Inferior parietal cortex (tissue), 1 donor: ENCODE results near the gene RFNG.

Source experiments
- DNase-seq: peaks from one replicate; pipeline ENCODE4 v3.0.0-alpha.2; 2016; ENCODE audit errors: extremely low spot score

RFNG gene

DNA sequence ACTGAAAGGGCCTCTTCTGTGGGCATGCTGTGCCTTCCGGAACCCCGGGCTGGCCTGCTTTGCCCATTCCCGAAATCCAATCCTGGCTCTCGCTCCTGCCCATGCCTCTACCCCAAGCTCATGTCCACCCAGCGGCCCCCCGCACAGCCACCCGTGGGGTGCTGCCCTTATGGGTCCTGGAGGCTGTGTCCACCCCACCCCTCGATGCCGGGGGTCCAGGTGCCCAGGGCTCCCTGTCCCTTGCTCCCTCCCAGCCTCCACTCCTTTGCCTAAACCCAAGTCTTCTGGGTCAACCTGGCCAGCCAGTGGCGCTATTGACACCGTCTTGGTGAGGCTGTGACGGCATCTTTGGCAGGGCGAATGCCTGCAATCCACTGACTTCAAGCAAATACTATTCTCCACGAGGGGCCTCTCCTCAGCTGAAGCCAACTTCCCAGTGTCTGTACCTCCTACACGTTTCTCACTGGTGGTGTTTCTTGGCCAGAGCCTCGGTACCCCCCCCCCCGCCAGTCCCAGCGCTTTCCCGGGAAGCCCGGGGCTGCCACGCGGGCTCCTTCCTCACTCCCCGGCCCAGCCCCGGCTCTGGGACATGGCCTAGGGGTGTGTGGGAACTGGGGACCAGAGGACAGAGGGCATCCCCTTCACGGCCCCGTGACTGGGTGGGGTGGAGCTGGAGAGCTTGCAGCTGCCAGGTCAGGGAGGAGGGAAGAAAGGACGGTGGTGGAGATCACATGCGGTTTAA lies 26.2 kb upstream of the RFNG start:
- peak; percentile 29 for DNase-seq

- no peak for DNase-seq
Measured at GRCh38 chr17:82076785-82077591, 25.4 kb upstream of the RFNG start.

DNA sequence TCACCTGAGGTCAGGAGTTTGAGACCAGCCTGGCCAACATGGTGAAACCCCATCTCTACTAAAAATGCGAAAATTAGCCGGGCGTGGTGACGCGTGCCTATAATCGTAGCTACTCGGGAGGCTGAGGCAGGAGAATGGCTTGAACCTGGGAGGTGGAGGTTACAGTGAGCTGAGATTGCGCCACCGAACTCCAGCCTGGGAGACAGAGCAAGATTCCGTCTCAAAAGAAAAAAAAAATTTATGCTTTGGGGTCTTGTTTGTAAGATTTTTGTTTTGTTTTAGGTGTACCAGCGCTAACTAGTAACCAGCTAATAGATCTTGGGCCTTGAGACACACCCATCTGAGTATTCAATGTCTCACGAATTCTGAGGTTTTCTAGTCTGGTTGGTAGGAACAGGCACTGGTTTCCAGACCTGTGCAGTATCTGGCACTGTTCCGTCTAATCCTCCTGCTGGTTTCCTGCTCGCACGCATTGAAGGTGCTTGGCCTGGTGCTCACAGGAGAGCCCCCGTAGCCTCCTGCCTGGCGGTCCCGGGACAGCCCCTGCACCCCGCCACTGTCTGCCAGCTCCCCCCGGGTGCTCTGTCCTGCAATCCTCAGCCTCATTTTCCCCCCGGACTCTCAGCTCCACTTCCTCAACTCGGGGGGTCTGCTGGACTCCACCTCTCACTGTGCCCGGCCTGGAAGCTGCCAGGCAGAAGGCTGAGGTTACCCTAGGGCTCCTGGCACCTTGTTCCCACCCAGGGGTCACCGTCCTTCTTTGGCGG lies 24.6 kb upstream of the RFNG start:
- no peak for DNase-seq

- DNase-seq: no peak
Measured at GRCh38 chr17:82073446-82073845, 21.8 kb upstream of the RFNG start.

DNA sequence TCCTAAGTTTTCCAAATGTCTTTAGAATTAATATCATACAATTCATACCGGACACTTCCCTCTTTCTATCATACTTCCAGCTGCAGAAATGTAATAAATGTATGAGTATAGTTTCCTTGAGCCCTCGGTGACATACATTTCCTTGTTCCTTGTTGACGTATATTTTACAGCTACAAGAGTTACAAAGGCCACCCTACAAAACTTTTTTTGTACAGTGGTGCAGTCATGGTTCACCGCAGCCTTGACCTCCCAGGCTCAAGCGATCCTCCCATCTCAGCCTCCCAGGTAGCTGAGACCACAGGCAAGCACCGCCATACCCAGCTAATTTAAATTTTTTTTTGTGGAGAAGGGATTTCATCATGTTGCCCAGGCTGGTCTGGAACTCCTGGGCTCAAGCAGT lies 21.2 kb upstream of the RFNG start:
- no peak for DNase-seq

DNA sequence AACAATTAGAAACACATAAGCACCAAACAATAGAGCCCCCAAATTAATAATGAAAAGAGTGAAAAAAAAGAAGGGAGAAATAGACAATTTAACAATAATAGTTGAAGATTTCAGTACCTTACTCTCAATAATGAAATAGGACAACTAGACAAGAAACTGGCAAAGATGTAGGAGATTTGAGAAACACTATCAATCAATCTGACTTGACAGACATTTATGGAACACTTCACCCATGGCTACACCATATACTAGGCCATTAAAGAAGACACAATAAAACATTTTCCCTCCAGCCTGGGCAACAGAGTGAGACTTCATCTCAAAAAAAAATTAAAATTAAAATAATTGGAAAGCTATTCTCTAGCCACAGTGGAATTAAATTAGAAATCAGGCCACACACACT lies 19.0 kb upstream of the RFNG start:
- no peak for DNase-seq

DNA sequence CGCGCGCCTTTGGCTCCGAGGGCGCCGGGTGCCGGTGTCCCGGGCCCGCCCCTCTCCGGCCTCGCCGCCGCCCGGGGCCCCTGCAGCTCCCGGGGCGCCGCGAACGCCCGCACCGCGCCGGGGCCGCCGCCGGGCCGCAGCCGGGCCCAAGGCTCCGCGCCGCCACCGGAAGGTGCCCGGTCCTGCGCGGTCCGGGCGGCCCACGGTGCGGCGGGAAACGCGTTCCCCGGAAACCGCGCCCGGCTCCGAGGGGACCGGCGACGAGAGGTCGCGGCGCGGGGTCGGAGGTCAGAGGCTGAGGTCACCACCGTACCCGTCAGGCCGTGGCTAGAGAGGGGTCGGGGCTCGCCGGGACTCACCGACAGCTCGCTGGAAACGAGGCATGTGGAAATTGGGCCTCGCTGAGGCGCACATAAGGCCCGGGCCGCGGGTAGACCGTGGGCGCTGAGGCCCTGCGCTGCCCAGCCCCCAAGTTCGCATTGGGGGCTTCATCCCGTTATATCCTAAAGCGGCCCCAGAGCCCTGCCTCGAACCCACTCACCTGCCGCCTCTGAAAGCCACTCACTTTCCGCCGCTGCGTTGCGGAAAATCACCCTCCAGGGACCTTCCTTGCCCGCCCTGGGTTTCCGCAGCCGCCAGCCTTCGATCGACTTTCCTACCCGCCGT lies 14.2 kb upstream of the RFNG start, which contains the start of gene DUS1L:
TSS of gene DUS1L (minus strand) at position 167 of the 666 bp plus-strand sequence. CDS start 745 bp downstream, outside the sequence.
- peak; percentile 65 for DNase-seq

DNA sequence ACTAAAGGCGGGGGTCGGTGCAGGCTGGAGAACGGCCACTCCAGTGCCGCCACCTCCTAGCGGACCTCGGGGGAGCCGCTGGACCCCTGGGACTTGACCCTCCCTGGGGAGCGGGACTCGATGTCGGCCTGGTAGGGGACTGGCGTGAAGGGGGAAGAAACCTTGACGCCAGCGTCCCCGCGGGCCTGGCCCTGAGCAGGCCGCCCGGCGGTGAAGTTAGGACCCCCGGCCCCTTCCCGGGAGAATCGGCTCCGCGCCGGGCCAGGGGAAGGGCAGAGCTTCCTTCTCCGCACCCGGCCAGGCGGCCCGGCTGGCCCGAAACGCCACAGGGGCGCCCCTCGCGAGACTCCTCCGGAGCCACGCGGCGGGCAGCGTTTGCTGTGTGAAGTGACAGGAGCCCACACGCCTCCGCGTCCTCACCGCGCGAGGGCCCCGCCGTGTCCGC lies 13.6 kb upstream of the RFNG start:
- no peak for DNase-seq

DNA sequence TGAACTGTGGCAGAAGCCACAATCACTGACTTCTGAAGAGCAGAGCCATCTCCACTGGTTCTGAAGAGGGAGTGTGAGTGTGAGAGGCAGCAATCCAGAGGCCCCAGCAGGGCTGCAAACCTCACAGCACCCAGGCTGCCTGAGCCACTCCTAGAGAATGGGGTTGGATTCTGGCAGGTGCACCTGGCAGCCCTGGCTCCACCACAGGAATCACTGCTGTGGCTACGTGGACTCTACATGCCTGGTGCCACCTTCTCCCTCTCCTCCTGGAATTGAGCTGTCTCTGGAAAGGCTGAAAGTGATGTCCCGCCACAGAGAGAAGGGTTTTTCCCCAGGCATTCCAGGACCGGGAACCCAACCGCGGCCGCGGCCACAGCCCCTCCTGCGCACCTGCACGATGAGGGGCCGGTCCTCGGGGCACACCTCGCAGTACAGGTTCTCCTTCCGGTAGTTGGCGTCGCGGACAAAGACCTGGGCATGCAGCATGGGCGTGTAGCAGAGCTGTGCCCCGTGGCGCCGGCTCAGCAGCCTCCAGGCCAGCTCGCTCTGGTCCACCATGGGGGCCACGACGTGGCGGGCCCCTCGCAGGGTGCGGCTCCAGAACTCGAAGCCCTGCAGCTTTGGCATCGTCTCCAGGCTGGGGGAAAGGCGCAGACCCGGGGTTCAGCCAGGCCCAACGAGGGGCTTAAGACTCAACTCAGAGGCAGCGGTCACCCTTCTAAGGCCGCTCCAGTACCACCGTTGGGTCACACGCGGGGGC lies 13.0 kb upstream of the RFNG start:
- no peak for DNase-seq

GRCh38 chr17:82063424-82064415 lies 12.1 kb upstream of the RFNG start:
- DNase-seq: no peak

DNA sequence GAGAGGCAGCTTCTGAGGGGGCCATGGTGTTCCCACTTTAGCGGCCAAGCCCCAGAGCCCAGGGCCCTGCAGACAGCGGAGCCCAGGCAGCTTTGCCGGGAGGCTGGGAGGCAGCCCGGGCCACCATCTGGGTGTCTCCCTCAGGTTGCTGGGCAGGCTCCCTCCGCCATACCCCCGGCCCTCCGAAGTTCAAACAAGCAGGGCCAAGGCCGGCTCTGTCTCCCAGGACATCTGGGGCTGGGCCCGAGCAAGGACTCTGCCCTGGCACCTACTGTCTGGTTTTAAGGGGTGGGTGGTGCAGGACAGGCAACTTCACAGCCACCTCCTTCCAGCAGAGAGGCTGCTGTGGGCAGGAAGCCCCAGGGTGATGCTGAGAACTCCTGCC lies 11.4 kb upstream of the RFNG start:
- no peak for DNase-seq

- DNase-seq: no peak
Measured at GRCh38 chr17:82062076-82062983, 10.7 kb upstream of the RFNG start.

DNA sequence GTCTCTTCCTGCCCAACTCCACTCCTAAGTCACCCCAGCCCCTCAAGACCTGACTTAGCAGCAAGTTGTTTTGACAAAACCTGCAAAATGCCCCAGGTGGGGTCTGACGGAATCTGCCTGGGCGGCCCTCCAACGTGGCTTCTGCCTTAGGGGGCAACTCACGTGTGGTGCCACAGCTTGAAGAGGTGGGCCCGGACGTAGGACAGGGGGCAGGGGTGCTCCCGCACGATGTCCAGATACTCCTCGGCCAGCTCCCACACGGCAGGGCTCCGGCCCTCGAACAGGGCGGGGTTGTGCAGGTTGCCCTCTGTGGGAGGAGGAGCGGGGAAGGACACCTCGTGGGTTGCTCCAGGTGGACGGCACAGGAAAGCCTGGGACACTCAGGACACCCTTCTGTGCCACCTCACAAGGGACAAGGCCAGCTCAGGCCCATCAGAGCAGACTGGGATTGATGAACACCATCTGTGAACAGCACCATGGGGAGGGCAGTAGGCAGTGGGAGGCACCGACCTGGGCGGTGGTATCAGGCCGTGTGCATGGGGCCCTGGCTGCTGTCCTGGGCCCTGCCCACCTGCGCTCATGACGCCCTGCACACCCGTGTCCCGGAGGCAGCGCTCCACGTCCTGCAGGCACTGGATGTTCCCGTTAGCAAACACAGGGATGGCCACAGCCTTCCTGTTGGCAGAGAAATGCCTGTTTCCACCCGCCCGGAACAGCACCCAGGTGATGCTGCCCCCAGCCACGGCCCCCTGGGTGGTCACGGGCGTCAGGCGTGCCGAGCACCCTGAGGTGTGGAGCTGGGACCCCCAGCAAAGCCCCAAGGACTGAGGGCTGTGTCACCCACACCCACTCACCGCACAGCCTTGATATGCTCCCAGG lies 9.7 kb upstream of the RFNG start:
- no peak for DNase-seq

GRCh38 chr17:82060614-82061013 lies 9.0 kb upstream of the RFNG start:
- no peak for DNase-seq

GRCh38 chr17:82060001-82060380 lies 8.4 kb upstream of the RFNG start:
- no peak for DNase-seq

DNA sequence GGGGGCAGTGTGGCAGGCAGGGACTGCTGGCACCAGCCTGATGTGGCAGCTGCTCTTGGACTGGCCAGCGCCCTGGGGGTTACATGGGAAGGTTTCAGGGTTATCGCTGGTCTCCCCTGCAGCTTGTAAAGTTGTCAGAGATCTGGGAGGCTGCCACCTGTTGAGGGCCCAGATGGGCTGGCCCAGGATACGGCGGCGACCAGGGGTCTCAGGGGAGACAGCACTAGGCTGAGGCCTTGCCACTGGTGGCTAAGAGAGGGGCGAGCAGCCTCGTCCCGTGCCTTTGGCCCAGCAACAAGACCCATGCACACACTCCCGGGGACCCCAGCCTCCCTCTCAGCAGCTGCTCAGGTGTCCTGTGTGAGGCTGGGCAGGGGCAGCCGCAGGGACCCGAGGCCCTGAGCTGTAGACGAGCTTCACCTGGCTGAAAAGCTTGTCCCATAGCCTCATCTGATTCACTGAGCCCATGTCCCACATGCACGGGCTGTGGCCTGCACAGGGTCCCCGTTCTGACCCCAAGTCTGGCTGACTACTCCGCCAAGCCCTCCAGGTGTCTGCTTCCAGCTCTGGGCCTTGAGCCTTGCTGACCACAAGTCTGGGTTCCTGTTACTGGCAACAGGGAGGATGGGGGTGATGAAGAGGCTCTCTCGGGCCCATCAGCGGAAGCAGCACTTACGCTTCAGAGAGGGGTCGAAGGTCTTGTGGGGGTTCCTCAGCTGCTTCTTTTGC lies 7.8 kb upstream of the RFNG start:
- DNase-seq: no peak

- DNase-seq: no peak
Measured at GRCh38 chr17:82058855-82059249, 7.2 kb upstream of the RFNG start.
